HFFc6 (cell line): Measurements from ENCODE around the gene ZNF749. TPM values are rescaled to one million over a fixed set of nuclear protein-coding genes. Genes with fewer than 3 reads are reported as not detected.
A peak's percentile ranks its signal among the peaks of the same experiment; 100 is the strongest.

ENCODE experiments used
- DNase-seq: peaks from one replicate; pipeline ENCODE4 v3.0.0-alpha.2; 2018
- H3K27ac Mint-ChIP-seq: 2 replicates; pipeline ENCODE4 v1.8.0; 2020; ENCODE audit warnings: mild to moderate bottlenecking, mixed read lengths
- H3K27me3 Mint-ChIP-seq: 2 replicates; pipeline ENCODE4 v1.8.0; 2021; ENCODE audit warnings: mild to moderate bottlenecking, moderate library complexity, mixed read lengths; ENCODE audit not compliant: insufficient read depth
- H3K36me3 Mint-ChIP-seq: 2 replicates; pipeline ENCODE4 v1.8.0; 2021; ENCODE audit warnings: low read depth, mixed read lengths
- H3K4me1 Mint-ChIP-seq: 2 replicates; pipeline ENCODE4 v1.8.0; 2020; ENCODE audit warnings: low read depth, mixed read lengths
- H3K4me3 Mint-ChIP-seq: 2 replicates; pipeline ENCODE4 v1.8.0; 2020; ENCODE audit warnings: mild to moderate bottlenecking, moderate library complexity, mixed read lengths
- H3K9me3 Mint-ChIP-seq: 2 replicates; pipeline ENCODE4 v1.8.0; 2020; ENCODE audit warnings: mild to moderate bottlenecking, mixed read lengths
- CTCF ChIP-seq: fragments of 200-600 bp; sonication (generic); IDR thresholded peaks from 2 replicates; pipeline ENCODE4 v1.5.0; 2021; ENCODE audit warnings: antibody characterized with exemption, mild to moderate bottlenecking
- total RNA-seq, 6 experiments: library from RNA; stranded (reverse); fragmentation: NEBNext Ultra II Directional; extraction: Animal tissue kit (Norgen Biotek cat#: 25700); gene quantifications; 2 replicates in 1 of 6; 3 replicates in 5 of 6; pipeline ENCODE4 v1.2.3, GENCODE V29; 2021

The ZNF749 gene
- total RNA-seq, 6 experiments from 2014 or later = 4.8 to 8.0 (median 6.6) TPM

DNA sequence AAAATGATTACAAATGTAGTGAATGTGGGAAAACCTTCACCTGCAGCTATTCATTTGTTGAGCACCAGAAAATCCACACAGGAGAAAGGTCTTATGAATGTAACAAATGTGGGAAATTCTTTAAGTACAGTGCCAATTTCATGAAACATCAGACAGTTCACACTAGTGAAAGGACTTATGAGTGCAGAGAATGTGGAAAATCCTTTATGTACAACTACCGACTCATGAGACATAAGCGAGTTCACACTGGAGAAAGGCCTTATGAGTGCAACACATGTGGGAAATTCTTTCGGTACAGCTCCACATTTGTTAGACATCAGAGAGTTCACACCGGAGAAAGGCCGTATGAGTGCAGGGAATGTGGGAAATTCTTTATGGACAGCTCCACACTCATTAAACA lies 36.3 kb upstream of the ZNF749 start:
- no peak for TF ChIP-seq CTCF
- Mint-ChIP-seq H3K27ac (no peak overlapping the region), H3K4me3 (no peak overlapping the region), H3K4me1 (no peaks in the 10 kb centered on the region), H3K9me3 (peaks cover 20% of the 10 kb centered on the region), H3K27me3 (peaks cover 3% of the 10 kb centered on the region; the same call in 1 of the 2 replicates), H3K36me3 (peaks cover 86% of the 10 kb centered on the region)
- no peak for DNase-seq

DNA sequence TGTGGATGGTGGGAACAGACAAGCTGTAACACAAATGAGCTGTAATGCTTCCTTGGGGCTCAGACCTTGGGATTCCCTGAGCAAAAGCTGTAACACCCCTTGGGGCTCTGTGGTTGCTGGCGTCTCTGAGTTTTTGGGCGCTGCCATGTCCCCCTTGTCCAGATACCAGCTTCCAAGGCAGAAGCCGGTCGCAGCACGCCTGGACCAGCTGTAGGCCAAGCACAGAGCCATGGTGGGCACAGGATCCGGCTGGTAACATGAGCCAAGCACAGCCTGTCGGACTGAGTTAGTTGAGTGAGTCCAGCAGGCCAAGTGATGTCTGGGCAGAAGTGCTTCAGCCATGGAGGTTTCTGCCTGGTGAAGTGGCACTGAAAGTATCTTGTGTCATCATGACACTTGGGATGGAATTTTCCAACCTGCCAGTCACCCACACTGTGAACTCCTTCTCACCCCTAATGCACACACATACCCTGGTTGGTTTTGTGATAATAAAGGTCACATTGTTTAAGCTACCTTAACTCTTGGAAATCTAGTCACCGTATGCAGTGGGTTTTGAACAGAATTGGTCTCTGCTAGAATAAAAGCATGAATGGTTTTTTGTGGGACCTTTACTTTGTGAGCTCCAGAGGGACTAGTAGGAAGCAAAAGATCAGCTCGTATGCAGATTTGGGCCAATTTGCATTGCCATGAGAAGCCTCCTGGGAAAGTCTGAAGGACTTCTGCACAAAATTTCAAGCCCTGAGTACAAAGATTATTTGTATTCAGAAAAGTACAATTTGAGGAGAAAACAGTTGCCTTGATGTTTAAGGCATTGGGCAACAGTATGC lies 31.2 kb upstream of the ZNF749 start:
- H3K27ac Mint-ChIP-seq = no peak overlapping the region
- TF ChIP-seq CTCF = no peak
- peaks cover 35% of the 10 kb centered on the region for H3K36me3 Mint-ChIP-seq
- peaks cover 5% of the 10 kb centered on the region for H3K9me3 Mint-ChIP-seq
- no peaks in the 10 kb centered on the region for H3K4me1 Mint-ChIP-seq
- no peaks in the 10 kb centered on the region; the same call in 1 of the 2 replicates for H3K27me3 Mint-ChIP-seq
- no peak for DNase-seq
- H3K4me3 Mint-ChIP-seq = no peak overlapping the region

DNA sequence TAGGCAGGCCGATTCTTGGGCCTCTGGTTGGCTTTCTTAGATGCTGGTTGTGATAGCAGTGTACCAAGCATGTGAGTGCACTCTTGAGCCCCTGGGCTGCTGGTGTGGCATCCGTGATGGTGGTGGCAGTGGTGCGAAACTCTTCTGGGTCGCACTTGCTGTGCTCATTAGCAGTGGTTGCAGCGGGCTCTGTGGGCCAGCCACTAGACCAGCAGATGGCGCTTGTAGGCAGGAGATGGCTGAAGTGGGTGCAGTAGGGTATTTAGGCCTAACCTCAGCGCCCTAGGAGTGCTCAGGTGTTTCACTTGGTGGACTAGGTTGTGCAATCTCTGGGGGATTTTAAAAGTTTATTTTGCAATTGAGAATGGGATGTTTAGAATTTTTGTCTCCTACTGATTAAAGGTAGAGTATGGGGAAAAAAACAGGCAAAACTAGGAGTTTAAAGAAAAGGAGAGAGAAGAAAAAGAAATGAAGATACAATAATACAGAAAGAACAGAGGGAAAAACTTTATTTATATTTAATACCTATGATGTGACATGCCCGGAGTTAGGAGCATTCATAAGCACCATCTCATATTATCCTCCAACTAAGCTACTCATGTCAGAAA lies 28.5 kb upstream of the ZNF749 start:
- H3K4me3 Mint-ChIP-seq = no peak overlapping the region
- TF ChIP-seq CTCF = peak; percentile 84
- H3K27ac Mint-ChIP-seq = no peak overlapping the region
- H3K9me3 Mint-ChIP-seq = no peaks in the 10 kb centered on the region; the same call in 1 of the 2 replicates
- DNase-seq = peak; percentile 27
- H3K27me3 Mint-ChIP-seq = no peaks in the 10 kb centered on the region; the same call in 1 of the 2 replicates
- peaks cover 14% of the 10 kb centered on the region for H3K4me1 Mint-ChIP-seq
- H3K36me3 Mint-ChIP-seq = peaks cover 14% of the 10 kb centered on the region

GRCh38 chr19:57410877-57411671 lies 24.1 kb upstream of the ZNF749 start, which contains the start of gene ZNF17:
Gene ZNF17 (plus strand): TSS chr19:57411161. CDS start chr19:57413616, 2,455 bp downstream.
- Mint-ChIP-seq H3K9me3 (no peaks in the 10 kb centered on the region), H3K4me1 (peaks cover 19% of the 10 kb centered on the region), H3K27me3 (no peaks in the 10 kb centered on the region; the same call in 1 of the 2 replicates), H3K36me3 (peaks cover 19% of the 10 kb centered on the region), H3K4me3 (peak within 1 kb of the TSS; percentile 98), H3K27ac (peak within 1 kb of the TSS; percentile 79)
- TF ChIP-seq CTCF = peak; percentile 43
- peak; percentile 92 for DNase-seq

DNA sequence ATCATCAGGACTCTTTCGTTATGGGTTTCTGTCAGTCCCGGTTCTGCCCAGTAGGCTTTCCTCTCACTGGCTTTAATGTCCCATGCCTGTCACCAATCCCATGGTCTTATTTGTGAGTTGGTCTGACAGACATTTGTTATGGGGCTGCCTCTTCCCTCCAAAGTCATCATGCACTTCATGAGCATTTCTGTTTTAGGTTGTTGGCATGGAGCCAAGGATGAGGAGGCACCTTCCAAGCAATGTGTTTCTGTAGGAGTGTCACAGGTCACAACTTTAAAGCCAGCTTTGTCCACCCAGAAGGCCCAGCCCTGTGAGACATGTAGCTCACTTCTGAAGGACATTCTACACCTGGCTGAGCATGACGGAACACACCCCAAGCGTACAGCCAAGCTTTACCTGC lies 15.7 kb upstream of the ZNF749 start:
- DNase-seq = no peak
- H3K4me1 Mint-ChIP-seq = no peaks in the 10 kb centered on the region
- peaks cover 41% of the 10 kb centered on the region for H3K9me3 Mint-ChIP-seq
- TF ChIP-seq CTCF = no peak
- no peak overlapping the region for H3K4me3 Mint-ChIP-seq
- peaks cover 67% of the 10 kb centered on the region for H3K36me3 Mint-ChIP-seq
- H3K27me3 Mint-ChIP-seq = no peaks in the 10 kb centered on the region
- H3K27ac Mint-ChIP-seq = no peak overlapping the region
